ENCODE results near the gene NACC1.
A peak's percentile ranks its signal among the peaks of the same experiment; 100 is the strongest.

GRCh38 chr19:13100031-13100588, 18.0 kb upstream of the NACC1 start:
- TF ChIP-seq CTCF (IDR thresholded peaks at IDR 0.05; ENCODE audit: insufficient read depth, low read length), result no peak
- TF ChIP-seq GABPA (IDR thresholded peaks at IDR 0.05; ENCODE audit: low read depth), result no peak
- no peak for TF ChIP-seq REST (IDR thresholded peaks at IDR 0.05; ENCODE audit: insufficient replicate concordance, low read depth)
- peak; percentile 99 for TF ChIP-seq POLR2AphosphoS5 (IDR thresholded peaks at IDR 0.05; ENCODE audit: low read depth)
